ENCODE measurements around the gene CALHM6.

DNA sequence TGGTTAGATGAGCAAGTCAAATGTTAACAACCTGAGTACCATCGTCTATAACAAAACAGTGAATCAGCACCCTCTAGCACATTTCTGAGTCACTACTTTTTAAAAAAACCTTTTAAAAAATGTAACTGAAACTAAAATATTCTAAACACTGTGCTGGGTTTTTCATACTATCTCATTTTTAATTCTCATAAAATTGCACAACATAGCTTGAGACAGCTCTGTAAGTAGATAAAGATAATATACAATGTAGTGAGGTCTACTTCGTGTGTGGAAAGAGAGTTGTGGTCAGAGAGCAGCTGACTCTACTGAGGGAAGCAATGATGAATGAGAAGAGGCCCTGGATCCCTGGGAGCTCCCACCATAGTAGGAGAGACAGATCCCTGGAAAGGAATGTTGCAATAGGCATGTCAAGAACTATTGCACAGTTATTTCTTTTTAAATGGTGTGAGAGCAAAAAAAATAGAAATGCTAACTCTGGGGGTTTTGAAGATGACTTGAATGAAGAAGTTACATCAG, 13.6 kb upstream of the CALHM6 start:
- TF ChIP-seq, protein P1, sequence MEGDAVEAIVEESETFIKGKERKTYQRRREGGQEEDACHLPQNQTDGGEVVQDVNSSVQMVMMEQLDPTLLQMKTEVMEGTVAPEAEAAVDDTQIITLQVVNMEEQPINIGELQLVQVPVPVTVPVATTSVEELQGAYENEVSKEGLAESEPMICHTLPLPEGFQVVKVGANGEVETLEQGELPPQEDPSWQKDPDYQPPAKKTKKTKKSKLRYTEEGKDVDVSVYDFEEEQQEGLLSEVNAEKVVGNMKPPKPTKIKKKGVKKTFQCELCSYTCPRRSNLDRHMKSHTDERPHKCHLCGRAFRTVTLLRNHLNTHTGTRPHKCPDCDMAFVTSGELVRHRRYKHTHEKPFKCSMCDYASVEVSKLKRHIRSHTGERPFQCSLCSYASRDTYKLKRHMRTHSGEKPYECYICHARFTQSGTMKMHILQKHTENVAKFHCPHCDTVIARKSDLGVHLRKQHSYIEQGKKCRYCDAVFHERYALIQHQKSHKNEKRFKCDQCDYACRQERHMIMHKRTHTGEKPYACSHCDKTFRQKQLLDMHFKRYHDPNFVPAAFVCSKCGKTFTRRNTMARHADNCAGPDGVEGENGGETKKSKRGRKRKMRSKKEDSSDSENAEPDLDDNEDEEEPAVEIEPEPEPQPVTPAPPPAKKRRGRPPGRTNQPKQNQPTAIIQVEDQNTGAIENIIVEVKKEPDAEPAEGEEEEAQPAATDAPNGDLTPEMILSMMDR (IDR thresholded peaks at IDR 0.05) = no peak
- no peak for TF ChIP-seq POLR2A (IDR thresholded peaks at IDR 0.05)
